RPMI8226 (cell line): ENCODE measurements around the gene ZNF609.

Experiments used
- DNase-seq: peaks from one replicate; pipeline ENCODE4 v3.0.0-alpha.2; 2015

ZNF609 gene

GRCh38 chr15:64701482-64702184 lies 241.3 kb downstream of the ZNF609 start:
- no peak for DNase-seq

GRCh38 chr15:64702816-64703631 lies 242.6 kb downstream of the ZNF609 start:
- DNase-seq: peak; percentile 97

- no peak for DNase-seq
These were observed 243.2 kb downstream of the ZNF609 start for GRCh38 chr15:64703632-64703959.

- DNase-seq: no peak
These were observed 244.6 kb downstream of the ZNF609 start for GRCh38 chr15:64705006-64705405.

- no peak for DNase-seq
These were observed 245.9 kb downstream of the ZNF609 start for GRCh38 chr15:64706011-64706911.

GRCh38 chr15:64710676-64711428 lies 250.5 kb downstream of the ZNF609 start:
- no peak for DNase-seq

GRCh38 chr15:64712353-64712752 lies 252.0 kb downstream of the ZNF609 start:
- DNase-seq: no peak

- no peak for DNase-seq
These were observed 253.2 kb downstream of the ZNF609 start for GRCh38 chr15:64713592-64713991.

GRCh38 chr15:64716452-64716851 lies 256.1 kb downstream of the ZNF609 start:
- DNase-seq: no peak

- DNase-seq: peak; percentile 48
These were observed 256.8 kb downstream of the ZNF609 start for GRCh38 chr15:64717130-64717529.

GRCh38 chr15:64717735-64718495 lies 257.5 kb downstream of the ZNF609 start:
- DNase-seq: no peak

GRCh38 chr15:64720188-64720587 lies 259.8 kb downstream of the ZNF609 start:
- peak; percentile 28 for DNase-seq

- DNase-seq: no peak
These were observed 269.8 kb downstream of the ZNF609 start for GRCh38 chr15:64730151-64730550.

- DNase-seq: peak; percentile 95
These were observed 270.8 kb downstream of the ZNF609 start for GRCh38 chr15:64731012-64731804.

GRCh38 chr15:64731805-64732151 lies 271.4 kb downstream of the ZNF609 start:
- no peak for DNase-seq

- DNase-seq: no peak
These were observed 271.9 kb downstream of the ZNF609 start for GRCh38 chr15:64732156-64732860.
